ENCODE results near the gene SUN2. TPM values are rescaled to one million over a fixed set of nuclear protein-coding genes. Genes with fewer than 3 reads are reported as not detected.
A peak's percentile ranks its signal among the peaks of the same experiment; 100 is the strongest.

Gene SUN2
- total RNA-seq, 4 donors from 2014 or later, result 94.2 to 307 (median 191) TPM

DNA sequence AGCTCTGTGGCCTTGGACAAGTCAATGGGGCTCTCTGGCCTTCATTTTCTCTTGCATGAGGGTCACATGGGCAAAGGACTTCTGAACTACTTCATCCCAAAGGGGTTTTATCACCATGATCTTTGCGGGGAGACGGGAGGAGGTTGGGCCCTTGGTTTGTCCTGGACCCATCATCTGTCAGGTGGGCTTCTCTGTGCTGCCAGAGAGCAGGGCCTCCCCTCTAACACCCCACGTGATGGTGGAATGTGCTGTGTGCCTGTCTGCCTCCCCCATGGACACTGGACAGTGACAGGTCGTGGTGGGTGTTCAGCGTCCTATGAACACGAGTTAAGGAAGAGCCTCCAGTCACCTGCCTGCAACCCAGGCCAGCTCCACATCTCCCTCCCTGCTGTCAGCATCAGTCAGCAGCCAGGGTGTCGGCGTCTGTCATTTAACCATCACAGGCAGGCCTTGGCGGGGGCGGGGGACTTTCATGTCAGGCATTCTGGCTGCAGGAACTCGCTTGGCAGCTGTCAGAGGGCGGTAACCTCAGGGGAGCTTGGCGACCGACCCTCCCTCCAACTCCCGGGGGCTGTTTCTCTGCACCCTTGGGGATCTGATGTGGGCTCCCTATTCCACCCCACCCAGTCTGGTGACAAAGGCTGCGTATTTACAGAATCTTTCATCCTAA, 2.6 kb upstream of the SUN2 start:
- H3K27ac ChIP-seq, result no peak overlapping the region
- peaks cover 0 to 3% (median 0%) of the 10 kb centered on the region in 3 donors for H3K36me3 ChIP-seq
- WGBS, 2 donors, result 83 to 95% methylated on average over 4 to 5 of the region's 16 CpGs
- H3K27me3 ChIP-seq, result no peaks in the 10 kb centered on the region
- H3K4me1 ChIP-seq, result peaks cover 15 to 35% (median 18%) of the 10 kb centered on the region in 3 donors
- intact Hi-C loops (cut with DNase I), result no loop called here
- no peak overlapping the region for H3K4me3 ChIP-seq
- TF ChIP-seq, protein P1, sequence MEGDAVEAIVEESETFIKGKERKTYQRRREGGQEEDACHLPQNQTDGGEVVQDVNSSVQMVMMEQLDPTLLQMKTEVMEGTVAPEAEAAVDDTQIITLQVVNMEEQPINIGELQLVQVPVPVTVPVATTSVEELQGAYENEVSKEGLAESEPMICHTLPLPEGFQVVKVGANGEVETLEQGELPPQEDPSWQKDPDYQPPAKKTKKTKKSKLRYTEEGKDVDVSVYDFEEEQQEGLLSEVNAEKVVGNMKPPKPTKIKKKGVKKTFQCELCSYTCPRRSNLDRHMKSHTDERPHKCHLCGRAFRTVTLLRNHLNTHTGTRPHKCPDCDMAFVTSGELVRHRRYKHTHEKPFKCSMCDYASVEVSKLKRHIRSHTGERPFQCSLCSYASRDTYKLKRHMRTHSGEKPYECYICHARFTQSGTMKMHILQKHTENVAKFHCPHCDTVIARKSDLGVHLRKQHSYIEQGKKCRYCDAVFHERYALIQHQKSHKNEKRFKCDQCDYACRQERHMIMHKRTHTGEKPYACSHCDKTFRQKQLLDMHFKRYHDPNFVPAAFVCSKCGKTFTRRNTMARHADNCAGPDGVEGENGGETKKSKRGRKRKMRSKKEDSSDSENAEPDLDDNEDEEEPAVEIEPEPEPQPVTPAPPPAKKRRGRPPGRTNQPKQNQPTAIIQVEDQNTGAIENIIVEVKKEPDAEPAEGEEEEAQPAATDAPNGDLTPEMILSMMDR (IDR thresholded peaks at IDR 0.05), result no peak
- TF ChIP-seq POLR2A (IDR thresholded peaks at IDR 0.05), result no peak
- H3K9me3 ChIP-seq, result no peaks in the 10 kb centered on the region
- no peak for DNase-seq

DNA sequence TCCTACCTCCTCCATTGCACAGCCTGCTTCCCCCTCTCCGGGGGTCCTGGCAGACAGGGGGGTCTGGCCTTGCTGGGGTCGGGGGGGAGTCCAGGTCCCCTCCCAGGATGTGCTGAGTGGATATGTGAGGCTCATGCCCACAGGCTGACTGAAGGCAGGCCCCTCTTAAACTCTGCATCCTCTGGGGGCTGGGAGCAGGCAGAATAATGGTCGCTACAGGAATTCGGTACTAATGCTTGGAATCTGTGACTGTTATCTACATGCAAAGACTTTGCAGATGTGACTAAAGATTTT, 1.6 kb upstream of the SUN2 start:
- WGBS, 2 donors, result 77 to 100% methylated on average over 1 to 3 of the region's 4 CpGs
- no peaks in the 10 kb centered on the region for H3K9me3 ChIP-seq
- TF ChIP-seq POLR2A (IDR thresholded peaks at IDR 0.05), result no peak
- TF ChIP-seq, protein P1 (IDR thresholded peaks at IDR 0.05), result no peak
- intact Hi-C loops (cut with DNase I), result no loop called here
- no peak for DNase-seq
- no peaks in the 10 kb centered on the region for H3K27me3 ChIP-seq
- H3K36me3 ChIP-seq, result peaks cover 0 to 13% (median 0%) of the 10 kb centered on the region in 3 donors
- H3K4me3 ChIP-seq, result no peak overlapping the region
- H3K4me1 ChIP-seq, result peaks cover 19 to 45% (median 28%) of the 10 kb centered on the region in 3 donors
- H3K27ac ChIP-seq, result peak overlapping the region in 1 of 4 donors; percentile 100

- no peak for DNase-seq
- H3K4me3 ChIP-seq, result peak overlapping the region; percentile 67 to 83 (median 74)
- peaks cover 24 to 51% (median 33%) of the 10 kb centered on the region in 3 donors for H3K4me1 ChIP-seq
- no peaks in the 10 kb centered on the region for H3K27me3 ChIP-seq
- peaks cover 0 to 18% (median 5%) of the 10 kb centered on the region in 3 donors for H3K36me3 ChIP-seq
- TF ChIP-seq POLR2A (IDR thresholded peaks at IDR 0.05), result no peak
- TF ChIP-seq, protein P1 (IDR thresholded peaks at IDR 0.05), result no peak
- intact Hi-C loops (cut with DNase I), result no loop called here
- 39 to 55% methylated on average over 8 to 14 of the region's 17 CpGs for WGBS, 2 donors
- H3K9me3 ChIP-seq, result no peaks in the 10 kb centered on the region
- peak overlapping the region; percentile 97 to 100 (median 98) for H3K27ac ChIP-seq
Observed at GRCh38 chr22:38756711-38757463, 1.1 kb upstream of the SUN2 start.

GRCh38 chr22:38755155-38755910, 465 bp downstream of the SUN2 start:
- intact Hi-C loops (cut with DNase I), result no loop called here
- peaks cover 39 to 66% (median 46%) of the 10 kb centered on the region in 3 donors for H3K4me1 ChIP-seq

More at GRCh38 chr22:38755155-38755910, 465 bp downstream of the SUN2 start:
- H3K4me3 ChIP-seq, result peak overlapping the region; percentile 67 to 83 (median 74)
- peak; percentile 37 for DNase-seq
- no peaks in the 10 kb centered on the region for H3K27me3 ChIP-seq
- H3K36me3 ChIP-seq, result peaks cover 10 to 34% (median 21%) of the 10 kb centered on the region in 3 donors
- H3K9me3 ChIP-seq, result no peaks in the 10 kb centered on the region
- peak overlapping the region; percentile 97 to 100 (median 98) for H3K27ac ChIP-seq
- TF ChIP-seq POLR2A (IDR thresholded peaks at IDR 0.05), result peak in 2 of 4 donors; percentile 33 to 70
- TF ChIP-seq, protein P1 (IDR thresholded peaks at IDR 0.05), result no peak
- WGBS, 2 donors, result 0% methylated on average over 1 to 6 of the region's 74 CpGs

All from esophagus squamous epithelium (tissue), 5 donors.